ENCODE measurements around the gene ERC1.

ERC1 gene

DNA sequence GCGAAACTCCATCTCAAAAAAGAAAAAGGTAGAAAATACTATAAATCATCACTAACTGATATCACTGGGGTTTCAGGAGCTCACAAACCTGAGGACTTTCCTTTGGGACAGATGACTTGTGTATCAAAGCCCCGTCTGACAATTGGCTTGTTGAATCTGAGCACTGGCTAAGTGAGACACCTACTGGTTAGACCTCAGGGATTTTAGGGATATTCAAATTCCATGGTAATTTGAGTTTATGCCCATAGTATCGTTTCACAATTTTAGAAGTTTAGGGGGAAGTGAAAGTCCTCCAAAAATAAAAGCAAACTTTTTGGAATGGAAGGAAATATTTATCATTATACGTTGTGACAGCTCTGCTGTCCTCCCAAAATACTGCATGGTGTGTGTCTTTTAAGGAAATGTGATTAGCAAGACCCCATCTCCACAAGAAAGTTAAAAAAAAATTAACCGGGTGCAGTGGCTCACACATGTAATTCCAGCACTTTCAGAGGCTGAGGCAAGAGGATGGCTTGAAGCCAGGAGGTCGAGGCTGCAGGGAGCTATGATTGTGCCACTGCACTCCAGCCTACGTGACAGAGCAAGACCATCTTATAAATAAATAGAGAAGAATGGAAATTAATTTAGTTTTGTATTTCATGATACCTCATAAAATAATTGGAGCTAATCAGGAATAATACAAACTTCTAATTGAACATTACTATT, 554.1 kb downstream of the ERC1 start:
- Mint-ChIP-seq H3K9me3 (peaks cover 5% of the 10 kb centered on the region), H3K4me3 (no peak overlapping the region), H3K27ac (no peak overlapping the region), H3K27me3 (ENCODE audit: low read depth) (peaks cover 39% of the 10 kb centered on the region), H3K4me1 (ENCODE audit: low read depth) (no peaks in the 10 kb centered on the region), H3K36me3 (ENCODE audit: low read depth) (no peaks in the 10 kb centered on the region)

All from T-helper 1 cell treated with Interleukin-12 subunit alpha and Interleukin-12 subunit beta and Interleukin-4 antibody, amounts not matched to agents 30 μg/mL and 1 μg/mL, for 36 hours (primary cell).